Cardiac septum (tissue), 1 donor: ENCODE results near the gene SULT2B1. TPM values are rescaled to one million over a fixed set of nuclear protein-coding genes. Genes with fewer than 3 reads are reported as not detected.
"Not testable (repeated sequence)": the region's sequence is repeated elsewhere in the genome, so short reads cannot be mapped to it uniquely, and the experiment has no call there.

Experiments used
- DNase-seq: peaks from one replicate; pipeline ENCODE4 v3.0.0-alpha.2; 2020; ENCODE audit warnings: low spot score
- intact Hi-C: fragments of 100-400 bp; cut with DNase I; formaldehyde crosslinking; loops from one replicate; pipeline ENCODE4 v1.14.0; 2022
- long read RNA-seq: library from polyadenylated mRNA; unstranded; transcript quantifications from one replicate; pipeline ENCODE4 v2.0.0, GENCODE V29; 2021
- total RNA-seq: library from RNA; stranded (reverse); fragmentation: NEBNext Ultra II Directional; extraction: Animal tissue kit (Norgen Biotek cat#: 25700); gene quantifications from one replicate; pipeline ENCODE4 v1.2.1, GENCODE V29; 2021
- donor health status: DM: no; HTN: no; CAD: no.

Gene SULT2B1
- total RNA-seq: 0.19 TPM
- long read RNA-seq: 0 reads

GRCh38 chr19:48551437-48552302 is at the start of gene SULT2B1:
Gene SULT2B1 (plus strand): TSS chr19:48552172. CDS start chr19:48552253, 81 bp downstream.
- intact Hi-C loops: no loop called here
- no peak for DNase-seq

DNA sequence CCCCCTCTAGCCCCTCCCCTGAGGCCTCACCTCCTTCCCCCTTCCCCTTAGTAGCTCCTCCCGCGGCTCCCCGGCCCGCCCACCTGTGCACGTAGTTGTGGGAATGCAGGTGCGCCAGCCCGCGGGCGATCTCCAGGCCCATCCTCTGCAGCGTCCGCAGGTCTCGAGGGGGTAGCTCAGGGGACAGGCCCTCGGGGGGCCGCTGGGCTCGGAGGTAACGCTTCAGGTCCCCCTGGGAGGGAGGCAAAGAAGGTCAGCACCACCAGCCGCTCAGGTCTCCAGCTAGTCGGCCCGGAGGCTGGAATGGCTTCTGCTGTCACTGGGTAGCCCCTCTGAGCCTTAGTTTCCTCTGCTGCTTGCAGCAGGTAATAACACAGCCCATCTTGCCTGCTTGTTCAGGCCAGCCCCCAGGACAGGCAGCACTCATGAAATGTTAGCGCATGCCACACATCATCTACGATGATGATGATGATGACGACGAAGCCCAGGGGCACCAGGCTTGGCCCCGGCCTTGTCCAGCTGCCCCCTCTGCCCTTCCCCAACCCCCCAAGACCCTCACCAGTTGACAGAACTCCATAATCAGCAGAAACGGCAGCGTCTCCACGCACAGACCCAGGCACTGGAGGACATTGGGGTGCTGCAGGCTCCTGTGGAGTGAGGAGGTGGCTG is 49.5 kb upstream of the SULT2B1 start:
- intact Hi-C loops: no loop called here
- DNase-seq: no peak

DNA sequence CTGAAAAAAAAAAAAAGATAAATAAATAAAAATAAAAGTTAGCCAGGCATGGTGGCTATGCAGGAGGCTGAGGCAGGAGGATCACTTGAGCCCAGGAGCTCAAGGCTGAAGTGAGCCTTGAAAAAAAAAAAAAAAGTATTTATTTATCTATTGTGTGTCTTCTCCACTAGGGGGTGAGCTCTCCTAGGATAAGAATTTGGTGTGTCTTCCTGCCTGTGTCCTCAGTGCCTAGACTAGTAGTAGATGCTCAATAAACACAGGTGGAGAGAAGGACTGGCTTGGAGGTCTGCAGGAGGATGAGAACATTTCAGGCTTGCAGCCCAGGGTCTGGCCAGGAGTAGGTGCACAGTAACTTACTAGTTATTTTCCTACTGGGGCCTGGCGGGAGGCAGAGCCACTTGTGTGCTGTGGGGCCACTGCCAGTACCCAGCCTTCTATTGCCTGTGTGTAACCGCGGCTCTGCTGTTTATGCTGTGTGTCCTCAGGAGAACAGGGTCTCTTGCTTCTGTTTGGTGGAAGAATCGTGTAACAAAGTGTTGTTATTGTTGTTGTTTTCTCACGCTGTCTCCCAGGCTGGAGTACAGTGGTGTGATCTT is 45.7 kb upstream of the SULT2B1 start:
- DNase-seq: no peak
- intact Hi-C loops: loop anchor here (5.0 kb wide), 1 partner anchor 81 kb away; no protein-coding TSS in a partner anchor

- DNase-seq: no peak
- intact Hi-C loops: loop anchor here (5.0 kb wide), 1 partner anchor 79 kb away; no protein-coding TSS in a partner anchor
These were observed 44.0 kb upstream of the SULT2B1 start for GRCh38 chr19:48507911-48508439.

DNA sequence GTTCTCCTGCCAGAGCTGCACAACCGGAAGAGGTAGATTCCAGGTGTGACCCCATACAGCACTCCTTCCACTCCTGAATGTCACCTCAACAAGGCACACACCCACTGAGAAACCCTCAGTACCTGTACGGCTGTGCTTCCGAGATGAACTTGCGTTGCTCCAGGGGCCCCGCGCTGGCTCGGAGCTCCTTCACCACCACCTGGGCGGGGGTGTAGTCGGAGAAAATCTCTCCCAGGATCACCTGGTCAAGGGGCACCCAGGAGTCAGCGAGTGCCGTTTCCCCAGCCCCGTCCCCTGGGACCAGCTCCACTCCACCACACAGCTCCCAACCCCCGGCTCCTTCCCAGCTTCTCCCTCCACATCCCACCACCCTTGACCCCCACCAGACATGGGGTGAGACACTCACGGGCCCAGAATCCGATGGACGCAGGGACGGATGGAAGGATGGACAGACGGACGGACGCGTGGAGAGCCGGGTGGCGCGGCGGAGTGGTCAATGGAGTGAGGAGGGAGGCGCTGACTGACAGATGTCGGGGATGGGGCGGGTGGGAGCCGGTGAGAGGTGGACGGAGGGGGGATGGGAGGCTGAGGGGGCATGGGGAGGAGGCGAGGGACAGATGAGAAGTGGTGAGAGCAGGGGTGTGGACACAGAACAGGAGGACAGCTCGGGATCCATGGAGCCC is 43.1 kb upstream of the SULT2B1 start:
- intact Hi-C loops: loop anchor here (5.0 kb wide), 1 partner anchor 78 kb away; no protein-coding TSS in a partner anchor
- no peak for DNase-seq

- intact Hi-C loops: loop anchor here (5.0 kb wide), 2 partner anchors 42 to 78 kb away; partner anchors contain the start of gene CYTH2
- no peak for DNase-seq
These were observed 42.3 kb upstream of the SULT2B1 start for GRCh38 chr19:48509467-48510194.

- intact Hi-C loops: loop anchor here (5.0 kb wide), 1 partner anchor 43 kb away; the partner anchor contains the start of gene CYTH2
- DNase-seq: peak; percentile 81
These were observed 41.3 kb upstream of the SULT2B1 start for GRCh38 chr19:48510421-48511268.

DNA sequence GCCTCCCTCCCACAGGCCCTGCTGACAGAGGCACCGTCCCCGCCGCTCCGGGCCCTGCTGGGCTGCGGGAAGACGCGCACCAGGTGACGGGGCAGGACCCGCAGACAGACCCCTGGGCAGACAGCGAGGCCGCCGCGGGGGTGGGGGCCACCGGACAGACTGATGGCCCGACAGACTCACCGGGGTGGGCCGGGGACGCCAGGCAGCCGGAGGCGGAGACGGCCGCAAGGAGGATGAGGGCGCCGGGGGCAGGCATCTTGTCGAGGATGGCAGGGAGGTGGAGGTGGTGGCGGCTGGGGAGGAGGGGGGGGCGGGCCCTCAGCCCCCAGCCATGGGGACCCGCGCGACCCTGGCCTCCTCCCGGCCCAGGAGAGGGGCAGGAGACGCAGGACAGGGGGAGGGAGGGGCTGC is 40.6 kb upstream of the SULT2B1 start:
- DNase-seq: no peak
- intact Hi-C loops: loop anchor here (5.0 kb wide), 1 partner anchor 44 kb away; the partner anchor contains the start of gene CYTH2

DNA sequence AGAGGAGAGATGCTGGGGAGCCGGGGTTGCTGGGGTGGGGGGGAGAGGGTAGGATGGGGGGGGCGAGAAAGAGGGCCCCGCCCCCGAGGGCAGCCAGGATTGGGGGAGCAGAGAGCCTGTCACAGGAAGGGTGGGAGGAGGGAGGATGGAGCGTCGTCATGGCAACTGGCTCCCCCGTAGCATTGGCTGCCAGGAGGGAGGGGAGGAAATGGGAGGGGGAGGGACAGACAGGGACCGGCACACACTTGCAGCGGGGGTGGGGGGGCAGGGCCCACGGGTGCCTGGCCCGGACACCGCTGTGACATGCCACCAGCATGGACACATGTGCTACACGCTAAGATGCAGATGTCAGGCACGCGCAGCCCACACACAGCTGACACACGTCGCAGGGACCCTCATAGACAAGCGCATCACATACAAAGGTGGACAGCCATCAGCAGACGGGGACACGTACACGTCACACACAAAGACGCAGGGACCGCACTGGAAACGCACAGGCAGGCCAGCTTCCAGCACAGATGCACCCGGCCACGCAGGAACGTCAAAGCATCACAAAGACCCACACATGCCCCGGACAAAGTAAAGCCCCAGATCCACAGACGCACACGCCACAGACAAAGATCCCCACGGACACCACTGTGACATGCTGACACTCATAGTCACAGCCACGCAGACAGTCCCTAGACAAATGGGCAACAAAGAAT is 40.0 kb upstream of the SULT2B1 start, which contains the start of gene LMTK3:
TSS of gene LMTK3 (minus strand) at position 36 of the 704 bp plus-strand sequence. CDS start 259 bp downstream, outside the sequence.
- DNase-seq: no peak
- intact Hi-C loops: loop anchor here (5.0 kb wide), 1 partner anchor 45 kb away; the partner anchor contains the start of gene CYTH2

- intact Hi-C loops: loop anchor here (5.0 kb wide), 1 partner anchor 45 kb away; the partner anchor contains the start of gene CYTH2
- DNase-seq: no peak
These were observed 39.3 kb upstream of the SULT2B1 start for GRCh38 chr19:48512504-48513288.

DNA sequence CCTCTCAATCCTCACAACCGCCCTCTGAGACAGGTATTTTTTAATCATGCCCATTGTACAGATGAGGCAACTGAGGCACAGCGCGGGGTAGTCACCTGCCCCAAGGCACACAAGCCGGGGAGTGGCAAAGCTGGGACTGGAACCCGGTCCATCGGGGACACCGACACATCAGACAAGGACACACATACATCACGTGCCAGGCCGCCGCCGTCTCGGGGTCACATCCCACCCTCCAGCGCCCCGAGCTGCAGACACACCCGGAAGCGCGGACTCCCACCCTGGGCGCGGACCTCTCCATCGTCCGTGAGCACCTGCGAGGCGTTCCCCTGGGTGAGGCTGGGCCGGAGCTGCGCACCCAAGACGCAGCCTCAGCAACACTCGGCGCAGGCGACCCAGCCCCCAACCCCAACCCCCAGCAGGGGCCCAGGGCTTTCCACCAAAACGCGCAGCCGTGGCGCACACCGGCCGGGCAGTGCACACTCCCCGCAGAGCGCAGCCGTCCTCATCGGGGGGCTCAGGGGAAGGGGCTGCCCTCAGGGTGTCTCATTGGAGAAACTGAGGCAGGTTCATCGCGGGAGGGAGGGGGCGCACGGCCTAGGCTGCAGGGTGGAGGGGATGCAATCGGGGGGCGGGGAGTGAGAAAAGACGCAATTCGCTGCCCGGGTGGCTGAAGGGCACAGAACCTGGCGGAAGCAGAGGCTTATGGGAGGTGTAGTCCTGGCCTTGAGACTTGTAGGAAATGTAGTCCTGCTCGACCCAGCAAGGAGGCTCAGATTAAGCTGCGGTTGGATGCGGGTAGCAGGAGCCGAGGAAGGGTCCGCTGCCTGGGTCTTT is 38.5 kb upstream of the SULT2B1 start:
- intact Hi-C loops: loop anchor here (5.0 kb wide), 1 partner anchor 46 kb away; the partner anchor contains the start of gene CYTH2
- no peak for DNase-seq

DNA sequence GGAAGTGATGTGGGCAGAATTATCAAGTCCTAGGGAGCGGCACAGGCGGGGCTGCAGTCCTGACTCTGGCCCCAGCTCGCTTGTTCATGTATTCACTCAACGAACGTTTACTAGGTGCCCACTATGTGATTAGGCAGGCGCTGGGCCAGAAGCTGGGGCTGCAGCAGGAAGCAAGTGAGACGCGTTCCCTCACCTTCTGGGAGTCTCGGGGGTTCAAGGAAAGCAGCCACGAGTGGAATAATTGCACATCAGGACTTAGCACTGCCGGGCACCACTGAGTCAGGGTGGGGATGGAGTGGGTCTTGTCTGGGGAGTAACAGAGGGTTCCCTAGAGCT is 37.9 kb upstream of the SULT2B1 start:
- intact Hi-C loops: loop anchor here (5.0 kb wide), 1 partner anchor 47 kb away; the partner anchor contains the start of gene CYTH2
- no peak for DNase-seq

GRCh38 chr19:48516536-48516935 is 35.4 kb upstream of the SULT2B1 start:
- no peak for DNase-seq
- intact Hi-C loops: no loop called here

GRCh38 chr19:48518207-48518606 is 33.8 kb upstream of the SULT2B1 start:
- intact Hi-C loops: no loop called here

GRCh38 chr19:48519426-48519825 is 32.5 kb upstream of the SULT2B1 start:
- intact Hi-C loops, DNase-seq: not testable (repeated sequence)

More at GRCh38 chr19:48518207-48518606, 33.8 kb upstream of the SULT2B1 start:
- DNase-seq: no peak
